ENCODE data around the gene RHCE.

GRCh38 chr1:25432749-25433388, 12.2 kb upstream of the RHCE start:
- TF ChIP-seq CTCF (IDR thresholded peaks at IDR 0.05; ENCODE audit: insufficient read depth, low read length) (no peak), POLR2AphosphoS5 (IDR thresholded peaks at IDR 0.05; ENCODE audit: low read depth) (no peak)
